DMS114 treated with DMSO at 0.1 percent for 48 hours (cell line): ENCODE results near the gene AEBP1.

Experiments
- DNase-seq: peaks from one replicate; lab custom pipeline; 2025; ENCODE audit not compliant: unreplicated experiment; lab: John Stamatoyannopoulos, UW

Gene AEBP1

GRCh38 chr7:44154703-44155102 lies 50.6 kb downstream of the AEBP1 start:
- DNase-seq: no peak

GRCh38 chr7:44155191-44156185 lies 51.3 kb downstream of the AEBP1 start:
- no peak for DNase-seq

- DNase-seq: no peak
These were observed 52.4 kb downstream of the AEBP1 start for GRCh38 chr7:44156453-44157010.

GRCh38 chr7:44157116-44158080 lies 53.3 kb downstream of the AEBP1 start:
- DNase-seq: no peak

- no peak for DNase-seq
These were observed 54.1 kb downstream of the AEBP1 start for GRCh38 chr7:44158096-44158872.

- no peak for DNase-seq
These were observed 54.9 kb downstream of the AEBP1 start for GRCh38 chr7:44158873-44159631.

- no peak for DNase-seq
These were observed 55.9 kb downstream of the AEBP1 start for GRCh38 chr7:44159824-44160630.

- no peak for DNase-seq
These were observed 57.2 kb downstream of the AEBP1 start for GRCh38 chr7:44161371-44161770.

- DNase-seq: no peak
These were observed 58.0 kb downstream of the AEBP1 start for GRCh38 chr7:44162179-44162578.

- DNase-seq: no peak
These were observed 58.7 kb downstream of the AEBP1 start for GRCh38 chr7:44162785-44163395.

- no peak for DNase-seq
These were observed 59.4 kb downstream of the AEBP1 start for GRCh38 chr7:44163591-44163990.
